Dedifferentiated amniotic fluid mesenchymal stem cell (primary cell): Measurements from ENCODE around the gene RHOXF2.

Experiments used
- DNase-seq: peaks from one replicate; pipeline ENCODE4 v3.0.0-alpha.2; 2016; ENCODE audit errors: extremely low spot score

RHOXF2 gene

GRCh38 chrX:120200851-120201250 lies 42.4 kb downstream of the RHOXF2 start:
- DNase-seq, result no peak

- DNase-seq, result no peak
Observed at GRCh38 chrX:120205816-120206753, 47.7 kb downstream of the RHOXF2 start.

DNA sequence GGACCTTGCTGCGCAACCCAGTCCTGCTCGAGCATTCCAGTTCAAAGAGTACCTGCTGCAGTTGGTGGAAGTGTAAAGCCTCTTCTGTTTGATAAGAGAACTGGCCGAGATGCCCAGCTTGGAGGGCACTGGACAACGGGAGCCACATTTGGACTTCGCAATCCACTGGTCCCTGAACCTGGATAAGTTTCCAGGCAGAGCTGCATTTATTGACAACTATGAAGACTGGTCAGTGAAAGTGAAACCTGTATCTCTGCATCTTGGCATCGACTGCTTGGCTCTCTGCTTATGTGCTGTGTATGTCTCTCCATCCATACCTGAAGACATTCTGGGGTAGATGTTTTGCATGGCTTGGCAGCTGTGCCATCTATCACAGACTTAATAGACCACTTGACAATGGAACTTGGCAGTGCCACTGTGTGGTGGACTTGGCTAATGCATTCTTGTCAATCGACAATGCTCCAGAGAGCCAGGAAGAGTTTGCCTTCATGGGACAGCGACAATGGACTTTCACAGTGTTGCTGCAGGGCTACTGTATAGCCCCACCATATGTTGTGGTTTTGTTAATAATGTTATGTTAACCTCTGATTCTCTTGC lies 48.7 kb downstream of the RHOXF2 start:
- no peak for DNase-seq

- DNase-seq, result peak; percentile 74
Observed at GRCh38 chrX:120213438-120214265, 55.2 kb downstream of the RHOXF2 start.
